ENCODE results near the gene HOXD3. TPM values are rescaled to one million over a fixed set of nuclear protein-coding genes. Genes with fewer than 3 reads are reported as not detected.

HOXD3 gene
- polyA plus RNA-seq, 2 of the 4 experiments (the other 2 are of a cell fraction), result 0.18 to 0.27 TPM

DNA sequence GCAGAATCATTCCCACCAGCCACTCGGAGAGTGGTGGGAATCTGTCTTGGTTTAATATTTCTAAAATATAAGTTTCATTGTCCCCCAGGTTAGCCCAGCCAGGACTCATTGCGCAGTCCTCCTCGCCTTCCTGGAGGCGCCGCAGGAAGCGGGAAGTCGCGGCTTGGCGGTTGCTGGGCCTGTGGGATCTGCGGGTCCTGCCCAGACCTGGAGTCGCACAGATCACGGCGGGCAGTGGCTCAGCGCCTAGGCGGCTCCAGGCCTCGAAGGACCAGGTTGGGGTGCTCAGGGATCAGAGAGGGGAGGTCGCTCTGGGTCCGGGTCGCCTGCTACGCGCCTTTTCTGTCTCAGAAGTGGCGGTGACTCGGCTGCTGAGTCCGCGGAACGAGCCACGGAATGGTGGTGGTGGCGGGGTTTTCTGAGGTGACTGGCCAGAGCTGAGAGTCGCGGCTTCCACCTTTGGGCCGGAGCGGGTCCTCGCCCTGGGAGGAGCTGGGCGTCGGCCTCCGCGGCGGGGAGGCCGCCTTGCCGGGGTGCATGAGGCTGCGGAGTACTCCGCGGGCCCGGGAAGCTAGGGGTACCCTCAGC lies 2.6 kb downstream of the HOXD3 start:
- 86% methylated on average over 37 of the region's 44 CpGs for WGBS (ENCODE audit: missing lambda C conversion rate)

DNA sequence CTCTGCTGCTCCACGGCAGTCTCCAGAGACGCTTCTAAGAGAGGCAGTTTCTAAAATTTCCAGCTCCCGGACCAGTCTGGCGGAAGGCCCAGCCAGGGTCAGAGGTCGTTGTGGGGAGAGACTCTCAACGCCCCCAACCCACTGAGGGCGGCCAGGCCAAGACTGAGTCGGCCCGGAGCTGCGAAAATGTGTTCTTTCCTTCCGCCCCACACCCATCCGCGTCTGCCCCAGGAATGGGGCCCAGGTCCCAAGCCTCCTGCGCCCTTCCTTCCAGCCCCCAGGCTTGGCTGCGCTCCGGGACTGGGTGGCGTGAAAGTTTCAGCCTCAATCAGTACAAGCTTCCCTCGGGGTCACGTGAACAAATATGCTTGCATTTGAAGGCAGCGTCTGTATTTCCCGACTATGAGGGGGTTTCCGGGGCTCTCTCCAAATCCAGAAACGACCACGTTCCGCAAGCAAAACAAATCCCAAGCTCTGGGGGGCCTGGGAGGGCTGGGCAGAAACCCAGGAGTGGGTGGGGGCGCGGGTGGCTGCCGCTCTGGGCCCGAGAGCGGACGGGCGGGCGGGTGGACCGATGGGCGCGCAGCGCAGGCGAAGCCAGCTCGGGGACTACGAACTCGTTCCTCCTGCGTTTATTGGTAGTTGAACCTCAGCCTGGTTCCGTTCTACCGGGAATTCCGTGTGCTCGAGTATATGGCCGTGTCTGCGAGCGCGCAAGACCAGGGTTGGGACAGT lies 3.3 kb downstream of the HOXD3 start:
- CTCF ChIA-PET, result interaction anchor here (1.4 to 2.9 kb wide), 5 partner anchors 17 to 491 kb away, joined by 3 to 15 read pairs (median 4); no protein-coding TSS in a partner anchor
- no peaks in the 10 kb centered on the region for H3K9me3 ChIP-seq
- no peak for FAIRE-seq
- ATAC-seq, result no peak
- no peaks in the 10 kb centered on the region for H3K4me1 ChIP-seq
- no peak for DNase-seq (ENCODE audit: low read depth in 1 of 2, low spot score in 1 of 2)
- H3K4me3 ChIP-seq, result no peak overlapping the region
- H3K27ac ChIP-seq, result no peak overlapping the region
- TF ChIP-seq CBX2 (IDR thresholded peaks at IDR 0.05; ENCODE audit: borderline replicate concordance, low read depth), result no peak
- no peak for TF ChIP-seq JUNB (IDR thresholded peaks at IDR 0.05)
- TF ChIP-seq HOXA7 (CRISPR knock-in tag; IDR thresholded peaks at IDR 0.05), result no peak
- no peak for TF ChIP-seq NR3C1 (IDR thresholded peaks at IDR 0.05)
- TF ChIP-seq RFX5 (IDR thresholded peaks at IDR 0.05), result no peak
- no peak for TF ChIP-seq POLR2A (IDR thresholded peaks at IDR 0.05; ENCODE audit: low read length)
- no peak for TF ChIP-seq TFCP2L1 (CRISPR knock-in tag; IDR thresholded peaks at IDR 0.05)
- TF ChIP-seq RARB (CRISPR knock-in tag; IDR thresholded peaks at IDR 0.05), result no peak
- 84% methylated on average over 40 of the region's 50 CpGs for WGBS (ENCODE audit: missing lambda C conversion rate)
- POLR2A ChIA-PET, result no interaction called here
- no peak overlapping the region for H3K4me2 ChIP-seq

More for the DNA sequence above, 2.6 kb downstream of the HOXD3 start:
- DNase-seq (ENCODE audit: low read depth in 1 of 2, low spot score in 1 of 2), result no peak
- H3K4me1 ChIP-seq, result no peaks in the 10 kb centered on the region
- no peak for FAIRE-seq
- TF ChIP-seq POLR2AphosphoS2 (conservative IDR thresholded peaks at IDR 0.05; ENCODE audit: low read length), result no peak
- TF ChIP-seq TP53 (CRISPR knock-in tag; IDR thresholded peaks at IDR 0.05), result no peak
- TF ChIP-seq, protein P1, sequence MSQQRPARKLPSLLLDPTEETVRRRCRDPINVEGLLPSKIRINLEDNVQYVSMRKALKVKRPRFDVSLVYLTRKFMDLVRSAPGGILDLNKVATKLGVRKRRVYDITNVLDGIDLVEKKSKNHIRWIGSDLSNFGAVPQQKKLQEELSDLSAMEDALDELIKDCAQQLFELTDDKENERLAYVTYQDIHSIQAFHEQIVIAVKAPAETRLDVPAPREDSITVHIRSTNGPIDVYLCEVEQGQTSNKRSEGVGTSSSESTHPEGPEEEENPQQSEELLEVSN (IDR thresholded peaks at IDR 0.05; ENCODE audit: borderline replicate concordance, low read depth), result no peak
- TF ChIP-seq HOXA7 (CRISPR knock-in tag; IDR thresholded peaks at IDR 0.05), result no peak
- TF ChIP-seq MYC (IDR thresholded peaks at IDR 0.05; ENCODE audit: borderline replicate concordance, low read length), result no peak
- TF ChIP-seq CHD2 (IDR thresholded peaks at IDR 0.05; ENCODE audit: low read length, partially characterized antibody), result no peak
- TF ChIP-seq BHLHE40 (IDR thresholded peaks at IDR 0.05; ENCODE audit: low read depth, low read length), result no peak
- ATAC-seq, result no peak
- H3K4me2 ChIP-seq, result no peak overlapping the region
- no peak overlapping the region for H3K4me3 ChIP-seq
- ChIA-PET POLR2A (no interaction called here), CTCF (interaction anchor here (1.4 to 1.5 kb wide), 3 partner anchors 19 to 295 kb away, joined by 3 to 7 read pairs (median 3); no protein-coding TSS in a partner anchor)
- H3K9me3 ChIP-seq, result no peaks in the 10 kb centered on the region
- H3K27ac ChIP-seq, result no peak overlapping the region

GRCh38 chr2:176160986-176161824 lies 4.1 kb downstream of the HOXD3 start:
- ATAC-seq (no peak), DNase-seq (ENCODE audit: low read depth in 1 of 2, low spot score in 1 of 2) (no peak), FAIRE-seq (no peak)
- ChIA-PET POLR2A (no interaction called here), CTCF (interaction anchor here (0.9 to 2.9 kb wide), 8 partner anchors 10 to 491 kb away, joined by 3 to 15 read pairs (median 6); partner anchors contain the start of gene HOXD4)
- Histone ChIP-seq H3K9me3 (no peaks in the 10 kb centered on the region), H3K4me1 (no peaks in the 10 kb centered on the region), H3K4me2 (no peak overlapping the region), H3K4me3 (no peak overlapping the region), H3K27ac (no peak overlapping the region)
- 84% methylated on average over 22 of the region's 22 CpGs for WGBS (ENCODE audit: missing lambda C conversion rate)
- TF ChIP-seq POLR2AphosphoS2 (conservative IDR thresholded peaks at IDR 0.05; ENCODE audit: low read length) (no peak), FOSL2 (IDR thresholded peaks at IDR 0.05) (no peak), FOSL2 (CRISPR knock-in tag; IDR thresholded peaks at IDR 0.05) (no peak), FOSB (CRISPR knock-in tag; IDR thresholded peaks at IDR 0.05) (no peak), RARB (CRISPR knock-in tag; IDR thresholded peaks at IDR 0.05) (no peak), ESRRA (IDR thresholded peaks at IDR 0.05; ENCODE audit: borderline replicate concordance, low read length) (no peak), ZC3H11A (IDR thresholded peaks at IDR 0.05) (no peak), CBX8 (IDR thresholded peaks at IDR 0.05) (no peak), SREBF2 (IDR thresholded peaks at IDR 0.05) (no peak), CBX2 (IDR thresholded peaks at IDR 0.05; ENCODE audit: borderline replicate concordance, low read depth) (no peak), EHF (CRISPR knock-in tag; IDR thresholded peaks at IDR 0.05) (no peak), NPAS2 (CRISPR knock-in tag; IDR thresholded peaks at IDR 0.05; ENCODE audit: borderline replicate concordance) (no peak)
- TF ChIP-seq, protein P1 (IDR thresholded peaks at IDR 0.05; ENCODE audit: borderline replicate concordance, low read depth), result no peak

Data from A549 (cell line).